Endothelial cell of umbilical vein (primary cell): ENCODE data around the gene CA4. TPM values are rescaled to one million over a fixed set of nuclear protein-coding genes. Genes with fewer than 3 reads are reported as not detected.

Experiments
- BruUV-seq: library from RNA; stranded (reverse); fragments of 400-500 nt; replicated peaks from 2 replicates; lab custom pipeline; 2021; lab: Mats Ljungman, UMichigan
- CTCF ChIA-PET: fragments of 300-600, 350-600 bp; sonication (Branson Sonifier 250); formaldehyde crosslinking; loops from one replicate; lab custom pipeline; 2021; ENCODE audit warnings: antibody characterized with exemption, inconsistent platforms; lab: Charles Lee
- POLR2A ChIA-PET: fragments of 300-600, 350-600 bp; sonication (Branson Sonifier 250); formaldehyde crosslinking; loops from one replicate; lab custom pipeline; 2021; ENCODE audit warnings: antibody characterized with exemption, inconsistent platforms; lab: Charles Lee
- DNase-seq: peaks from one replicate; pipeline ENCODE4 v3.0.0-alpha.2; 2011; ENCODE audit warnings: low read depth, low spot score
- FAIRE-seq: peaks from 2 replicates; lab custom pipeline; 2011; peaks lifted over from hg19 to GRCh38; lab: Jason Lieb, UNC
- H2AFZ ChIP-seq: 2 replicates; pipeline ENCODE4 v1.6.0; 2012; ENCODE audit warnings: low read depth, low read length, control low read depth, inconsistent platforms
- H3K27ac ChIP-seq: 2 replicates; pipeline ENCODE4 v1.5.1; 2011; ENCODE audit warnings: low read depth, mild to moderate bottlenecking, control low read depth, low read length, moderate library complexity; ENCODE audit not compliant: insufficient read depth
- H3K27me3 ChIP-seq, 2 experiments: 2 replicates each; pipeline versions ENCODE4 v1.6.0 to v1.6.1; 2011; ENCODE audit warnings: low read length in 2 of 2, mixed read lengths in 1 of 2; ENCODE audit not compliant: control insufficient read depth in 2 of 2, insufficient read depth in 2 of 2
- H3K36me3 ChIP-seq, 2 experiments: 2 replicates in 1 of 2; 3 replicates in 1 of 2; pipeline ENCODE4 v1.5.1; 2011; ENCODE audit warnings: low read length in 2 of 2, mild to moderate bottlenecking in 1 of 2, moderate library complexity in 1 of 2; ENCODE audit not compliant: control insufficient read depth in 2 of 2, insufficient read depth in 2 of 2; ENCODE audit errors: extremely low read depth in 1 of 2
- H3K4me1 ChIP-seq: 3 replicates; pipeline ENCODE4 v1.5.1; 2011; ENCODE audit warnings: mild to moderate bottlenecking, low read length; ENCODE audit not compliant: control insufficient read depth, insufficient read depth; ENCODE audit errors: extremely low read depth
- H3K4me2 ChIP-seq: 2 replicates; pipeline ENCODE4 v1.6.1; 2011; ENCODE audit warnings: low read length, control low read depth, mixed read lengths; ENCODE audit not compliant: insufficient read depth
- H3K4me3 ChIP-seq, 3 experiments: fragments of 200-600 bp in 1 of 3; sonication (generic), shearing (Covaris generic) in 1 of 3; replicated peaks in 1 of 3; 2 replicates each; pipeline ENCODE4 v1.5.1; 2011 to 2016; ENCODE audit warnings: control low read depth in 3 of 3, low read length in 3 of 3, mild to moderate bottlenecking in 2 of 3, inconsistent platforms in 1 of 3, low read depth in 1 of 3, moderate library complexity in 1 of 3; ENCODE audit not compliant: insufficient read depth in 1 of 3
- H3K79me2 ChIP-seq: 2 replicates; pipeline ENCODE4 v1.6.0; 2012; ENCODE audit warnings: low read length, inconsistent platforms; ENCODE audit not compliant: control insufficient read depth, insufficient read depth
- H3K9ac ChIP-seq: replicated peaks from 2 replicates; pipeline ENCODE3; 2011; ENCODE audit warnings: low read length, control low read depth; ENCODE audit not compliant: insufficient read depth; ENCODE audit errors: extremely low read depth
- H3K9me1 ChIP-seq: replicated peaks from 3 replicates; pipeline ENCODE4 v1.6.0; 2011; ENCODE audit warnings: mild to moderate bottlenecking, low read length; ENCODE audit not compliant: control insufficient read depth, insufficient read depth; ENCODE audit errors: extremely low read depth
- H3K9me3 ChIP-seq: replicated peaks from 2 replicates; pipeline ENCODE4 v1.5.1; 2012; ENCODE audit warnings: low read length, inconsistent platforms; ENCODE audit not compliant: control insufficient read depth, insufficient read depth
- H4K20me1 ChIP-seq: replicated peaks from 2 replicates; pipeline ENCODE3; 2011; ENCODE audit warnings: mild to moderate bottlenecking, low read length; ENCODE audit not compliant: control insufficient read depth, insufficient read depth; ENCODE audit errors: extremely low read depth
- CTCF ChIP-seq, 2 donors: IDR thresholded peaks; 1 replicate in 1 of 2; 2 replicates in 1 of 2; pipeline ENCODE4 v1.5.1; 2011; ENCODE audit warnings: low read length in 2 of 2, mild to moderate bottlenecking in 2 of 2, moderate library complexity in 2 of 2, control low read depth in 1 of 2, inconsistent platforms in 1 of 2, low read depth in 1 of 2; ENCODE audit not compliant: insufficient read depth in 1 of 2; ENCODE audit errors: extremely low read depth in 1 of 2
- EZH2 ChIP-seq: IDR thresholded peaks from 2 replicates; pipeline ENCODE4 v1.6.1; 2012; ENCODE audit warnings: borderline replicate concordance, low read depth, mild to moderate bottlenecking, moderate library complexity, low read length, inconsistent platforms; ENCODE audit not compliant: severe bottlenecking
- FOS ChIP-seq: IDR thresholded peaks from 2 replicates; pipeline ENCODE4 v1.6.1; 2011; ENCODE audit warnings: mild to moderate bottlenecking, low read length, moderate library complexity, borderline replicate concordance; ENCODE audit not compliant: insufficient read depth
- JUN ChIP-seq: IDR thresholded peaks from 2 replicates; pipeline ENCODE4 v1.6.1; 2011; ENCODE audit warnings: borderline replicate concordance, low read depth; ENCODE audit not compliant: insufficient read length, insufficient read depth
- MAX ChIP-seq: IDR thresholded peaks from 2 replicates; pipeline ENCODE4 v1.6.1; 2011; ENCODE audit not compliant: insufficient read depth, insufficient read length
- MYC ChIP-seq: IDR thresholded peaks from one replicate; pipeline ENCODE4 v1.6.1; 2011; ENCODE audit warnings: mild to moderate bottlenecking, low read depth, low read length
- dilution Hi-C: fragments of 300-500 bp; cut with MboI; formaldehyde crosslinking; loops from one replicate; pipeline ENCODE4 v1.15.0; 2019; ENCODE audit warnings: low sequenced_read_pairs; ENCODE audit not compliant: extremely low pct_ligation_motif_present
- intact Hi-C: fragments of 100-400 bp; cut with micrococcal nuclease; formaldehyde crosslinking; loops from one replicate; pipeline ENCODE4 v1.10.0; 2022
- polyA plus RNA-seq, 4 experiments: library from polyadenylated mRNA; depleted of rRNA in 3 of 4; stranded (reverse) in 3 of 4; unstranded in 1 of 4; fragments of >200 nt; gene quantifications; 2 replicates each; pipeline versions ENCODE4 v1.2.1 to v1.2.3, GENCODE V29; 2011 to 2012; ENCODE audit warnings: missing spikeins in 1 of 4
- total RNA-seq: library from RNA; stranded (reverse); gene quantifications from 2 replicates; pipeline ENCODE4 v1.2.3, GENCODE V29; 2021

CA4 gene
- total and polyA plus RNA-seq, 2 donors (not counting 3 experiments of a cell fraction or from before 2014, with no cell fraction given): 0.17 to 0.29 TPM

- FAIRE-seq (no peak), DNase-seq (no peak)
- no TSS peak for BruUV-seq
- peaks cover 2% of the 10 kb centered on the region for H3K79me2 ChIP-seq
- H3K9ac ChIP-seq: no peak overlapping the region
- TF ChIP-seq MYC (no peak), FOS (no peak), EZH2 (peak; percentile 93)
- ChIA-PET CTCF (no interaction called here), POLR2A (no interaction called here)
- no peaks in the 10 kb centered on the region for H3K9me3 ChIP-seq
- H3K4me2 ChIP-seq: no peak overlapping the region
- H3K4me3 ChIP-seq: no peak overlapping the region
- no peak overlapping the region for H3K27ac ChIP-seq
- H3K4me1 ChIP-seq: peaks cover 22% of the 10 kb centered on the region
- H3K27me3 ChIP-seq: peaks cover 39 to 40% of the 10 kb centered on the region in 2 experiments
- dilution Hi-C loops: no loop called here
- H3K36me3 ChIP-seq: no peaks in the 10 kb centered on the region
- no peaks in the 10 kb centered on the region for H4K20me1 ChIP-seq
- no peaks in the 10 kb centered on the region for H3K9me1 ChIP-seq
- intact Hi-C loops: no loop called here
- H2AFZ ChIP-seq: no peak overlapping the region
Measured at GRCh38 chr17:60138769-60139437, 10.9 kb upstream of the CA4 start.

- CTCF ChIA-PET: interaction anchor here (0.6 to 4.8 kb wide), 4 partner anchors 13 to 35 kb away, joined by 3 to 42 read pairs (median 10); no protein-coding TSS in a partner anchor
- Histone ChIP-seq H3K27me3 (peaks cover 42 to 43% of the 10 kb centered on the region in 2 experiments), H3K9ac (no peak overlapping the region), H3K4me3 (no peak overlapping the region), H3K4me1 (peaks cover 19% of the 10 kb centered on the region), H2AFZ (no peak overlapping the region), H3K9me1 (no peaks in the 10 kb centered on the region), H4K20me1 (no peaks in the 10 kb centered on the region), H3K4me2 (no peak overlapping the region), H3K27ac (no peak overlapping the region), H3K9me3 (no peaks in the 10 kb centered on the region), H3K36me3 (no peaks in the 10 kb centered on the region), H3K79me2 (no peaks in the 10 kb centered on the region)
- POLR2A ChIA-PET: no interaction called here
- dilution Hi-C loops (no loop called here), intact Hi-C loops (loop anchor here (10.0 kb wide), 3 partner anchors 255 to 495 kb away; partner anchors contain the start of gene USP32)
- TF ChIP-seq MYC (no peak), FOS (no peak), EZH2 (peak; percentile 79), JUN (no peak), MAX (no peak), CTCF (IDR thresholded peaks at IDR 0.05; ENCODE audit: extremely low read depth in 1 of 2, insufficient read depth in 1 of 2, low read depth in 1 of 2, low read length in 2 of 2) (peak; percentile 35 to 54)
- FAIRE-seq (no peak), DNase-seq (peak; percentile 54)
- BruUV-seq: no TSS peak
Measured at GRCh38 chr17:60139438-60140285, 10.1 kb upstream of the CA4 start.
